ENCODE results near the gene CLCNKB.

DNA sequence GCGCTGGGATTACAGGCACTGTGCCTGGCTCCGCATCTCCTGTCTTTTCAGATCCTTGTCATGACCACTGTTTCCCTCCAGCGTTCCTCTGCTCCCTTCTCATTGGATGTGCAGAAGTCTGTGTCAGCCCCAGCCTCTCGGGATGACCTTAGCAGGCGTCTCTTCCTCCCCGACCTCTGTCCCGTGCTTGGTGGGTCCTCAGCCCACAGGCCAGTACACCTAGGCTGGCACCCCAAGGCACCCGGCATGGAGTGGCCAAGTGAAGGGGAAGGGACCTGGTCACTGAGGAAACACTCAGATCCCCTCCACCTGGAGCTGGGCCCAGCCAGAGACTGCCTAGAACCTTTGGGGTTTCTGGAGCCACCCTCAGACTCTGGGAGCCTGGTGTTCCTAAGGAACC, 2.4 kb upstream of the CLCNKB start:
- TF ChIP-seq, protein P1, sequence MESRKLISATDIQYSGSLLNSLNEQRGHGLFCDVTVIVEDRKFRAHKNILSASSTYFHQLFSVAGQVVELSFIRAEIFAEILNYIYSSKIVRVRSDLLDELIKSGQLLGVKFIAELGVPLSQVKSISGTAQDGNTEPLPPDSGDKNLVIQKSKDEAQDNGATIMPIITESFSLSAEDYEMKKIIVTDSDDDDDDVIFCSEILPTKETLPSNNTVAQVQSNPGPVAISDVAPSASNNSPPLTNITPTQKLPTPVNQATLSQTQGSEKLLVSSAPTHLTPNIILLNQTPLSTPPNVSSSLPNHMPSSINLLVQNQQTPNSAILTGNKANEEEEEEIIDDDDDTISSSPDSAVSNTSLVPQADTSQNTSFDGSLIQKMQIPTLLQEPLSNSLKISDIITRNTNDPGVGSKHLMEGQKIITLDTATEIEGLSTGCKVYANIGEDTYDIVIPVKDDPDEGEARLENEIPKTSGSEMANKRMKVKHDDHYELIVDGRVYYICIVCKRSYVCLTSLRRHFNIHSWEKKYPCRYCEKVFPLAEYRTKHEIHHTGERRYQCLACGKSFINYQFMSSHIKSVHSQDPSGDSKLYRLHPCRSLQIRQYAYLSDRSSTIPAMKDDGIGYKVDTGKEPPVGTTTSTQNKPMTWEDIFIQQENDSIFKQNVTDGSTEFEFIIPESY (IDR thresholded peaks at IDR 0.05; ENCODE audit: extremely low read depth, insufficient replicate concordance, low read length) = no peak
- TF ChIP-seq POLR2A (IDR thresholded peaks at IDR 0.05; ENCODE audit: borderline replicate concordance, extremely low read depth, insufficient read depth, insufficient read length) (no peak), TCF7L2 (IDR thresholded peaks at IDR 0.05; ENCODE audit: borderline replicate concordance, extremely low read depth, insufficient read depth, insufficient read length) (no peak), EZH2 (IDR thresholded peaks at IDR 0.05) (no peak), POLR2AphosphoS5 (IDR thresholded peaks at IDR 0.05; ENCODE audit: low read depth, low read length) (no peak), ELF1 (IDR thresholded peaks at IDR 0.05; ENCODE audit: borderline replicate concordance, low read depth) (no peak), JUND (IDR thresholded peaks at IDR 0.05) (no peak)
- TF ChIP-seq, protein P2, sequence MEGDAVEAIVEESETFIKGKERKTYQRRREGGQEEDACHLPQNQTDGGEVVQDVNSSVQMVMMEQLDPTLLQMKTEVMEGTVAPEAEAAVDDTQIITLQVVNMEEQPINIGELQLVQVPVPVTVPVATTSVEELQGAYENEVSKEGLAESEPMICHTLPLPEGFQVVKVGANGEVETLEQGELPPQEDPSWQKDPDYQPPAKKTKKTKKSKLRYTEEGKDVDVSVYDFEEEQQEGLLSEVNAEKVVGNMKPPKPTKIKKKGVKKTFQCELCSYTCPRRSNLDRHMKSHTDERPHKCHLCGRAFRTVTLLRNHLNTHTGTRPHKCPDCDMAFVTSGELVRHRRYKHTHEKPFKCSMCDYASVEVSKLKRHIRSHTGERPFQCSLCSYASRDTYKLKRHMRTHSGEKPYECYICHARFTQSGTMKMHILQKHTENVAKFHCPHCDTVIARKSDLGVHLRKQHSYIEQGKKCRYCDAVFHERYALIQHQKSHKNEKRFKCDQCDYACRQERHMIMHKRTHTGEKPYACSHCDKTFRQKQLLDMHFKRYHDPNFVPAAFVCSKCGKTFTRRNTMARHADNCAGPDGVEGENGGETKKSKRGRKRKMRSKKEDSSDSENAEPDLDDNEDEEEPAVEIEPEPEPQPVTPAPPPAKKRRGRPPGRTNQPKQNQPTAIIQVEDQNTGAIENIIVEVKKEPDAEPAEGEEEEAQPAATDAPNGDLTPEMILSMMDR (IDR thresholded peaks at IDR 0.05 in 2 of 3, conservative IDR thresholded peaks at IDR 0.05 in 1 of 3; ENCODE audit: borderline replicate concordance in 1 of 3, insufficient read depth in 1 of 3, low read depth in 2 of 3, low read length in 2 of 3) = no peak

Data from HCT116 (cell line).